Karpas-422 (cell line): ENCODE measurements around the gene MGMT. TPM values are rescaled to one million over a fixed set of nuclear protein-coding genes. Genes with fewer than 3 reads are reported as not detected.

Source experiments
- DNase-seq: peaks from one replicate; pipeline ENCODE4 v3.0.0-alpha.2; 2015
- H2AFZ ChIP-seq: fragments of 200-600 bp; sonication (generic); 2 replicates; pipeline ENCODE4 v1.6.1; 2014; ENCODE audit warnings: antibody characterized with exemption, low read length, mixed read lengths
- H3K27ac ChIP-seq: fragments of 200-600 bp; sonication (generic); 2 replicates; pipeline ENCODE4 v1.5.1; 2014; ENCODE audit warnings: mild to moderate bottlenecking, low read length, moderate library complexity
- H3K27me3 ChIP-seq: fragments of 200-600 bp; sonication (generic); 2 replicates; pipeline ENCODE4 v1.6.1; 2014; ENCODE audit warnings: low read length, mixed read lengths
- H3K36me3 ChIP-seq: fragments of 200-600 bp; sonication (generic); 2 replicates; pipeline ENCODE4 v1.6.1; 2014; ENCODE audit warnings: low read length, mixed read lengths; ENCODE audit not compliant: insufficient read depth
- H3K4me1 ChIP-seq: fragments of 200-600 bp; sonication (generic); 2 replicates; pipeline ENCODE4 v1.6.1; 2014; ENCODE audit warnings: mild to moderate bottlenecking, low read length, mixed read lengths
- H3K4me2 ChIP-seq: fragments of 200-600 bp; sonication (generic); 2 replicates; pipeline ENCODE4 v1.6.1; 2014; ENCODE audit warnings: low read length, low read depth, mild to moderate bottlenecking; ENCODE audit not compliant: poor library complexity, severe bottlenecking
- H3K4me3 ChIP-seq: fragments of 200-600 bp; sonication (generic); 2 replicates; pipeline ENCODE4 v1.5.1; 2014; ENCODE audit warnings: mild to moderate bottlenecking, antibody characterized with exemption, low read length, mixed read lengths
- H3K79me2 ChIP-seq: fragments of 200-600 bp; sonication (generic); 2 replicates; pipeline ENCODE4 v1.6.1; 2014; ENCODE audit warnings: mild to moderate bottlenecking, low read length, mixed read lengths
- H3K9ac ChIP-seq: fragments of 200-600 bp; sonication (generic); 2 replicates; pipeline ENCODE4 v1.6.0; 2014; ENCODE audit warnings: low read length
- H3K9me2 ChIP-seq: fragments of 200-600 bp; sonication (generic), shearing (Covaris generic); replicated peaks from 2 replicates; pipeline ENCODE4 v1.6.0; 2014; ENCODE audit warnings: mild to moderate bottlenecking, low read length, moderate library complexity; ENCODE audit not compliant: insufficient read depth
- H3K9me3 ChIP-seq: fragments of 300-700, 200-600 bp; sonication (generic); 2 replicates; pipeline ENCODE4 v1.6.1; 2014; ENCODE audit warnings: low read length, mixed read lengths
- H4K20me1 ChIP-seq: fragments of 200-600 bp; sonication (generic); 2 replicates; pipeline ENCODE4 v1.6.1; 2014; ENCODE audit warnings: mild to moderate bottlenecking, antibody characterized with exemption, low read length, low read depth; ENCODE audit not compliant: insufficient read depth
- total RNA-seq: library from RNA; depleted of rRNA; stranded (reverse); fragments of >200 nt; shearing (Covaris generic); gene quantifications from 2 replicates; pipeline ENCODE4 v1.2.3, GENCODE V29; 2014; ENCODE audit warnings: low replicate concordance

Gene MGMT
- total RNA-seq, 1 experiment from 2014 or later: 22.5 TPM

DNA sequence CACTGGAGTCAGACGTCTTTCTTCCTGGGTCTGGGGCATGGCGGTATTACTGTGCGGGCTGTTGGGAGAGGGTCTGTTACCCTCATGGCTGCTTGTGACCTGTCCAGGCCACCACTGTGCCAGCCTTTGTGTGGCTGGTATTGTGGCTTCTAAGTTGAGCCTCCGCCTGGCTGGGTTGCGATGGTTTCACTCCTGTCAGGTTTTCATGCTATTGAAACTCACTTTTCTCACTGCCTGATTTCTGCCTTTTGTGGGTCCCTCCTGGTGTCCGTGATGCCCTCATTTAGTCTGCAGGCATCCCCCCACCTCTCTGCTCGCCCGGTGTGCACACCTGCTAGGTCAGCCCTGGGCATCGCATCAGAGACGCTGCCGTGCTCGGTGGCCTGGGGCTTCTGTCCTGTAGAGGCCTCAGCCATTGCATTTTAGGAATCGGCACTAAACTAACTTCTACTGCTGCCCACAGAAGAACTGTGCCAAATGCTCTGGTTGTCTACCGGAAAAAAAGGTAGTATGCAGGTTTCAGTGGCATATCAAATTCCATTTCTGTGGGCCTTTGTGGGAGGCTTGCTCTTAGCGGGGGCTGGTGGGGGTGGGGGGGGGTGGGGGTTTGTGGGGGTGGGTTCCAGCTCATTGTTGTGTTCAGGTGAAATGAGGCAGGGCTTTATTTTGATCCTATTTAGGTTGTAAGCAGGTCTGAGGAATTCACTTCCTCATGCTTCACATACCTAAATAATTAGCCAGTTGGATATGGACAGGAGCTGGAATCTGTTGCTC is 64.3 kb downstream of the MGMT start:
- no peaks in the 10 kb centered on the region for H3K27me3 ChIP-seq
- no peak overlapping the region for H3K27ac ChIP-seq
- no peaks in the 10 kb centered on the region for H4K20me1 ChIP-seq
- no peaks in the 10 kb centered on the region for H3K4me1 ChIP-seq
- no peaks in the 10 kb centered on the region for H3K79me2 ChIP-seq
- H3K9me3 ChIP-seq: peaks cover 21% of the 10 kb centered on the region; the same call in 1 of the 2 replicates
- H3K4me3 ChIP-seq: no peak overlapping the region
- no peak for DNase-seq
- H2AFZ ChIP-seq: no peak overlapping the region
- H3K9ac ChIP-seq: no peak overlapping the region
- H3K4me2 ChIP-seq: no peak overlapping the region
- H3K9me2 ChIP-seq: no peaks in the 10 kb centered on the region
- no peaks in the 10 kb centered on the region for H3K36me3 ChIP-seq

DNA sequence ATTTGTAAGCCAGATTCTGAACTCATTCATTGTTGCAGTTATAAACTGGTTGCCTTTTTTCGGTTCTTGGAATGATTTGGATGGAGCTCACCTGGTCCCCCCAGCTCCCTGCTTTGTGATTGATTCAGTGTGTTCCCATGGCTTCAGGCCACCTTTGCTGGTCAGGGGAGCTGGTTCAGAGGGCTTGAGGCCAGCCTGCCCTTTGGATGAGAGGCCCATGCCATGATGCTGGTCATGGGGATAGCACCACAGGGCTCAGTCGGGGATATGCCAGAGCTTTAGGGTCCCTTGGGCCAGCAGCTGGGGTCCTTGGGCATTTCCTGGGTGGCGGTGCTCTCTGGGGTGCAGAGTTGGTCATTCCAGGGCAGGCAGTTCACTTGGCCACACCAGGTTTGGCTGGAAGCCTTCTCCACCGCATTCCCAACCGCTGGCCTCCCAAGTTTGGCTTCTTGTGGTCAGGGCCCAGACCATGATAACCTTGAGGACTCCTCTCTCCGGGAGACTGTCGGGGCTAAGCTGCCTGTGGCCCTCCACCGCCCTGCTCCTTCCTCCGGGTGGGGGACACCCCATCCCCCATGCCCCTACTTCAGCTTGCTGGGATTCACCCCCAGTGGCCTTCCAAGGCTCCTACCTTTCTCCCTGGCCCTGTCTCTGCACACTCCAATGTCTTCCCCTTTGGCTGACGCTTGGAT is 65.1 kb downstream of the MGMT start:
- no peak overlapping the region for H3K9ac ChIP-seq
- H3K27ac ChIP-seq: no peak overlapping the region
- no peak overlapping the region for H3K4me2 ChIP-seq
- no peaks in the 10 kb centered on the region for H3K9me2 ChIP-seq
- no peak overlapping the region for H2AFZ ChIP-seq
- no peaks in the 10 kb centered on the region for H4K20me1 ChIP-seq
- DNase-seq: no peak
- no peaks in the 10 kb centered on the region for H3K79me2 ChIP-seq
- no peak overlapping the region for H3K4me3 ChIP-seq
- no peaks in the 10 kb centered on the region for H3K4me1 ChIP-seq
- peaks cover 21% of the 10 kb centered on the region; the same call in 1 of the 2 replicates for H3K9me3 ChIP-seq
- no peaks in the 10 kb centered on the region for H3K27me3 ChIP-seq
- no peaks in the 10 kb centered on the region for H3K36me3 ChIP-seq

DNA sequence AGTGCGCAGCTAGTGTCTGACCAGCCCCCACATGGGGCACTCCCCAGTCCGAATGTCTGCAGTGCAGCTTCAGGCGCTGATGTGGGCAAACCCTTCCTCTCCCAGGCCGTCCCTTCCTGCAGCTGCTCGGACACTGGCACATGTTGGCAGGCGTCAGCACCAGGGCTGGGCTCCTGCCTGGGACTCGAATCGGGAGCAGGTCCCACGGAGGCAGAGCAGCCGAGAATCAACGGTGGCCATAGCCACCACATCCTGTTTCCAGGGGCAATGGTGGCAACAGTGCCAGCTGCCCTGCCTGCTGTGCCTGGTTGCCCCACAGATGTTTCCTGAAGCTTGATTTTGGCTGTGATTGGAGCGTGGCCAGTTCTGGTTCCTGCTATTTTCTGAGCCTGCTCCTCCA is 65.8 kb downstream of the MGMT start:
- H3K9me2 ChIP-seq: no peaks in the 10 kb centered on the region

DNA sequence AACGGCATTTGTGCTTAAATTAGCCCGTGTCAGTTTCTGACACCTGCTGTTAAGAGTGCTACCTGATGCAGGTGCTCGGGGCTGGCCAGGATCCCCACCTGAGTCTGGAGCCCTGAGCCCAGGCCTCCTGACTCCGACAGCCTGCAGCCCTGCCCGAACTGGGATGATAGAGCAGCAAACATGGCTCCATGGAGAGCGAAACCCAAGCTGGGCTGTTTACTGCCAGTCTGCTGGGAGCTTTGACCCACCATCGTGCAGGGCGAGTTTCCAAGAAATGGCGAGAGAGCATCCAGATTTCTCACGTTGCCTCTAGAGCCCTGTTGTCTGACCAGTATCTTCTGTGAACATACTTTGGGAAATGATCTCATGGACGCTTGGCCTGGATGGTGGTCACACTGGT is 66.2 kb downstream of the MGMT start:
- no peak overlapping the region for H3K4me3 ChIP-seq
- no peaks in the 10 kb centered on the region for H3K79me2 ChIP-seq
- no peak overlapping the region for H3K9ac ChIP-seq
- H4K20me1 ChIP-seq: no peaks in the 10 kb centered on the region
- H3K9me2 ChIP-seq: no peaks in the 10 kb centered on the region
- H3K36me3 ChIP-seq: no peaks in the 10 kb centered on the region
- no peak overlapping the region for H2AFZ ChIP-seq
- peaks cover 15% of the 10 kb centered on the region; the same call in 1 of the 2 replicates for H3K9me3 ChIP-seq
- H3K4me1 ChIP-seq: no peaks in the 10 kb centered on the region
- no peak overlapping the region for H3K4me2 ChIP-seq
- no peaks in the 10 kb centered on the region for H3K27me3 ChIP-seq
- no peak overlapping the region for H3K27ac ChIP-seq
- no peak for DNase-seq

More for the DNA sequence above, 65.8 kb downstream of the MGMT start:
- Histone ChIP-seq H4K20me1 (no peaks in the 10 kb centered on the region), H3K9ac (no peak overlapping the region), H3K36me3 (no peaks in the 10 kb centered on the region), H3K27ac (no peak overlapping the region), H3K4me3 (no peak overlapping the region), H3K79me2 (no peaks in the 10 kb centered on the region), H2AFZ (no peak overlapping the region), H3K9me3 (peaks cover 19% of the 10 kb centered on the region; the same call in 1 of the 2 replicates), H3K4me1 (no peaks in the 10 kb centered on the region), H3K27me3 (no peaks in the 10 kb centered on the region), H3K4me2 (no peak overlapping the region)
- no peak for DNase-seq

DNA sequence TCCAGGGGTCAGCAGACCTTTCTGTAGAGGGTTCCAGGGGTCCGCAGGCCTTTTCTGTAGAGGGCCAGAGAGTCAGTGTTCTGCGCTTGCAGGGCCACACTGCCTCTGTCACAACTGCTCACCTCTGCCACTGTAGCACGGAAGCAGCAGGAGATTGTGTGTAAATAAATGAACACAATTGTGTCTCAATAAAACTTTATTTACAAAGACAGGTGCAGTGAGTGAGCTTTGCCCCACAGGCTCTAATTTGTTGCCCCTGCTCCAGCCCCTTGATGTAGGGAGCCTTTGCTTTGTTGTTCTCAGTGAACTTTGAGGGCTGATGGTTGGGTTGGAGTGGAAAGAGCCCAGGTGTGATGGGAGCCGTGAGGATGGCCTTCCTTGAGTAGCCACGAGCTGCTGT is 67.8 kb downstream of the MGMT start:
- H3K9me3 ChIP-seq: peaks cover 15% of the 10 kb centered on the region; the same call in 1 of the 2 replicates
- H3K4me2 ChIP-seq: no peak overlapping the region
- H3K4me1 ChIP-seq: no peaks in the 10 kb centered on the region
- no peak overlapping the region for H3K9ac ChIP-seq
- H3K9me2 ChIP-seq: no peaks in the 10 kb centered on the region
- no peaks in the 10 kb centered on the region for H3K27me3 ChIP-seq
- H3K4me3 ChIP-seq: no peak overlapping the region
- H2AFZ ChIP-seq: no peak overlapping the region
- DNase-seq: no peak
- H3K36me3 ChIP-seq: no peaks in the 10 kb centered on the region
- H3K27ac ChIP-seq: no peak overlapping the region
- H3K79me2 ChIP-seq: no peaks in the 10 kb centered on the region
- no peaks in the 10 kb centered on the region for H4K20me1 ChIP-seq

DNA sequence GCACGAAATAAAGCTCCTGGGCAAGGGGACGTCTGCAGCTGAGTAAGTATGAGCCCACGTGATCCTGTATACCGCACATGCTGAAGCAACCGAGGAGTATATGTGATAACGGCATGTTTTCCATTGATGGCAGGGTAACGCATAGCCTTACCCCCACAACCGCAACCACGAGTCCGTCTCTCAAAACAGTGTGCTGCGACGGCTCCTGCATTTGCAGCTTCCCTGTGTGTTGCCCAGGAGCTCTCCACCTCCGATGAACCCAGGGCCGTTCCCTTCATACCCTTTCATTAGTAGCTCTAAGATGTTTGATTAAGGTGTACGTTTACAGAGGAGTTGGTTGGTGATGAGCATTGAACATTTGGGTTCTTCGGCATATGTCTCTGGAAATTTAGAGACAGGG is 69.3 kb downstream of the MGMT start:
- Histone ChIP-seq H3K79me2 (no peaks in the 10 kb centered on the region), H3K9me2 (no peaks in the 10 kb centered on the region), H3K27ac (no peak overlapping the region), H3K4me1 (no peaks in the 10 kb centered on the region), H2AFZ (no peak overlapping the region), H3K9me3 (peaks cover 14% of the 10 kb centered on the region; the same call in 1 of the 2 replicates), H4K20me1 (no peaks in the 10 kb centered on the region), H3K4me2 (no peak overlapping the region), H3K27me3 (no peaks in the 10 kb centered on the region), H3K36me3 (no peaks in the 10 kb centered on the region), H3K4me3 (no peak overlapping the region), H3K9ac (no peak overlapping the region)
- no peak for DNase-seq

DNA sequence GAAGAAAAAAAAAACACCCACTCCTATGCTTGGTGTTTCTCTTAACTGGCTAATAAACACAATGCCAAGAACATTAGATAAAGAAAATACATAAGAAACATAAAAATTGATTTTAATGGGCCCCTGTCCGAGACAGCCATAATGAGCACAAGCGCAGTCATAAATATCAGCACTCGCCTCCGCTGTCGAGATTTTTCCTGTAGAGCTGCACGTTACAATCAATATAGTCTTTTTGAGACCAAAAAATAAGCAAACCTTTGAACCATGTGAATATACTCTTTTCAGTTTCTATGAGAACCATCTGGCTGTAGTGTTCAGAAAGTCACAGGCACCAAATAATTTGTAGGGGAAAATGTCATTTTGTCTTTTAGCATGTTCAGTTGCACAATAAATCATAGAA is 70.1 kb downstream of the MGMT start:
- H3K36me3 ChIP-seq: no peaks in the 10 kb centered on the region

DNA sequence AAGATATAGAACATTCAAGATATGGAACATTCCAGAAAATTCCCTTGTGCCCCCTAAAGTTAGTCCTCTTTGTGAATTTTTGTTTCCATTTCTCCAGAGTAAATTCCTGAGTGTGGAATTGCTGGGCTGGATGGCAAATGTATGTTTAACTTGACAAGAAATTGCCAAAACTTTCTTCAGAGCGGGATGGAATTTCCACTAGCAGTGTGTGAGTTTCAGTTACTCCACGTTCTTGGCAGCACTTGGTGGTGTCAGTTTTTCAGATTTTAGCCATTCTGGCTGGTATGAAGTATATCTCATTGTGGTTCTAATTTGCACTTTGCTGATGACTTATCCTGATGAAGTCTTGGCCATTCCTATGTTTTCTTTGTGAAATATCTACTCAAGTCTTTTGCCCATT is 71.2 kb downstream of the MGMT start:
- Histone ChIP-seq H3K79me2 (no peaks in the 10 kb centered on the region), H4K20me1 (no peaks in the 10 kb centered on the region), H3K27me3 (no peaks in the 10 kb centered on the region), H3K9me3 (peaks cover 4% of the 10 kb centered on the region; the same call in 1 of the 2 replicates), H3K4me2 (no peak overlapping the region), H3K36me3 (no peaks in the 10 kb centered on the region), H3K4me1 (no peaks in the 10 kb centered on the region), H3K4me3 (no peak overlapping the region), H3K9ac (no peak overlapping the region), H2AFZ (no peak overlapping the region), H3K9me2 (no peaks in the 10 kb centered on the region), H3K27ac (no peak overlapping the region)
- no peak for DNase-seq

More for the DNA sequence above, 70.1 kb downstream of the MGMT start:
- no peak overlapping the region for H3K27ac ChIP-seq
- peaks cover 14% of the 10 kb centered on the region; the same call in 1 of the 2 replicates for H3K9me3 ChIP-seq
- H3K4me1 ChIP-seq: no peaks in the 10 kb centered on the region
- no peak overlapping the region for H2AFZ ChIP-seq
- no peaks in the 10 kb centered on the region for H3K27me3 ChIP-seq
- DNase-seq: no peak
- H3K9me2 ChIP-seq: no peaks in the 10 kb centered on the region
- H3K4me2 ChIP-seq: no peak overlapping the region
- H4K20me1 ChIP-seq: no peaks in the 10 kb centered on the region
- H3K4me3 ChIP-seq: no peak overlapping the region
- no peaks in the 10 kb centered on the region for H3K79me2 ChIP-seq
- no peak overlapping the region for H3K9ac ChIP-seq
